Left forelimb (tissue), 1 donor: Measurements from ENCODE around the gene LRRC40.
"Not testable (repeated sequence)": the region's sequence is repeated elsewhere in the genome, so short reads cannot be mapped to it uniquely, and the experiment has no call there.

Source experiments
- DNase-seq: peaks from one replicate; pipeline ENCODE4 v3.0.0-alpha.2; 2018; ENCODE audit warnings: low spot score

LRRC40 gene

GRCh38 chr1:70205434-70206118 lies at the start of gene LRRC40:
TSS of gene LRRC40 (minus strand) at chr1:70205579. CDS start at chr1:70205540, 39 bp downstream.
- DNase-seq: peak; percentile 99

GRCh38 chr1:70248729-70249128 lies 43.4 kb upstream of the LRRC40 start:
- no peak for DNase-seq

GRCh38 chr1:70247768-70248167 lies 42.4 kb upstream of the LRRC40 start:
- no peak for DNase-seq

- DNase-seq: no peak
Measured at GRCh38 chr1:70247122-70247521, 41.7 kb upstream of the LRRC40 start.

- no peak for DNase-seq
Measured at GRCh38 chr1:70239940-70240339, 34.6 kb upstream of the LRRC40 start.

GRCh38 chr1:70234733-70235132 lies 29.4 kb upstream of the LRRC40 start:
- DNase-seq: no peak

- DNase-seq: no peak
Measured at GRCh38 chr1:70231475-70231874, 26.1 kb upstream of the LRRC40 start.

- no peak for DNase-seq
Measured at GRCh38 chr1:70228670-70229069, 23.3 kb upstream of the LRRC40 start.

GRCh38 chr1:70227439-70227838 lies 22.1 kb upstream of the LRRC40 start:
- DNase-seq: no peak

GRCh38 chr1:70224954-70225353 lies 19.6 kb upstream of the LRRC40 start:
- no peak for DNase-seq

GRCh38 chr1:70222716-70223235 lies 17.4 kb upstream of the LRRC40 start:
- no peak for DNase-seq

GRCh38 chr1:70221238-70222121 lies 16.1 kb upstream of the LRRC40 start, which contains the start of gene SRSF11:
TSS of gene SRSF11 (plus strand) at chr1:70221380. CDS start at chr1:70221637, 257 bp downstream.
- peak; percentile 97 for DNase-seq

- DNase-seq: no peak
Measured at GRCh38 chr1:70220517-70221237, 15.3 kb upstream of the LRRC40 start.

- no peak for DNase-seq
Measured at GRCh38 chr1:70220015-70220414, 14.6 kb upstream of the LRRC40 start.

GRCh38 chr1:70211541-70211940 lies 6.2 kb upstream of the LRRC40 start:
- DNase-seq: no peak

GRCh38 chr1:70210820-70211219 lies 5.4 kb upstream of the LRRC40 start:
- DNase-seq: no peak

- DNase-seq: no peak
Measured at GRCh38 chr1:70208292-70208691, 2.9 kb upstream of the LRRC40 start.

- no peak for DNase-seq
Measured at GRCh38 chr1:70207492-70207891, 2.1 kb upstream of the LRRC40 start.

- not testable (repeated sequence) for DNase-seq
Measured at GRCh38 chr1:70206833-70207232, 1.5 kb upstream of the LRRC40 start.

- DNase-seq: no peak
Measured at GRCh38 chr1:70205071-70205433, 327 bp downstream of the LRRC40 start.

- no peak for DNase-seq
Measured at GRCh38 chr1:70204600-70204999, 779 bp downstream of the LRRC40 start.

GRCh38 chr1:70204139-70204538 lies 1.2 kb downstream of the LRRC40 start:
- DNase-seq: no peak
